WTC11 (cell line): ENCODE data around the gene SMYD1. TPM values are rescaled to one million over a fixed set of nuclear protein-coding genes. Genes with fewer than 3 reads are reported as not detected.

Experiments
- ATAC-seq: fragments of 200-7000 bp; cut with Tn5 transposase; 2 replicates; pipeline ENCODE4 v1.10.0; 2021; ENCODE audit warnings: mild to moderate bottlenecking, moderate library complexity
- CTCF ChIA-PET: fragments of 300-600 bp; sonication (Branson Sonifier 250); formaldehyde crosslinking; loops from one replicate; lab custom pipeline; 2021; ENCODE audit warnings: antibody characterized with exemption; lab: Charles Lee
- POLR2A ChIA-PET: fragments of 350-600 bp; sonication (Branson Sonifier 250); formaldehyde crosslinking; loops from one replicate; lab custom pipeline; 2021; ENCODE audit warnings: antibody characterized with exemption; lab: Charles Lee
- DNase-seq: peaks from one replicate; pipeline ENCODE4 v3.0.0; 2021; ENCODE audit warnings: low spot score
- H3K27ac Mint-ChIP-seq: 2 replicates; pipeline ENCODE4 v1.8.0; 2021; ENCODE audit warnings: mixed read lengths
- H3K27me3 Mint-ChIP-seq: 2 replicates; pipeline ENCODE4 v1.8.0; 2021; ENCODE audit warnings: low read depth, mild to moderate bottlenecking, moderate library complexity, mixed read lengths
- H3K36me3 Mint-ChIP-seq: 2 replicates; pipeline ENCODE4 v1.8.0; 2021; ENCODE audit warnings: mixed read lengths
- H3K4me1 Mint-ChIP-seq: 2 replicates; pipeline ENCODE4 v1.8.0; 2022; ENCODE audit warnings: mixed read lengths
- H3K4me3 Mint-ChIP-seq: 2 replicates; pipeline ENCODE4 v1.8.0; 2021; ENCODE audit warnings: mild to moderate bottlenecking, moderate library complexity, mixed read lengths
- H3K9me3 Mint-ChIP-seq: 2 replicates; pipeline ENCODE4 v1.8.0; 2021; ENCODE audit warnings: mixed read lengths
- AR ChIP-seq: fragments of 250-450 bp; sonication (Bioruptor Pico); IDR thresholded peaks from 2 replicates; pipeline ENCODE4 v1.9.0; 2021; ENCODE audit warnings: mild to moderate bottlenecking
- ATF2 ChIP-seq: sonication (generic); formaldehyde crosslinking; IDR thresholded peaks from 2 replicates; pipeline ENCODE4 v1.8.1; 2022; ENCODE audit warnings: low read depth, missing genetic modification reagents, borderline replicate concordance
- EMX1 ChIP-seq: fragments of 250-450 bp; sonication (Bioruptor Pico); IDR thresholded peaks from 2 replicates; pipeline ENCODE4 v1.8.0; 2021; ENCODE audit warnings: mild to moderate bottlenecking
- FOXK1 ChIP-seq: sonication (generic); formaldehyde crosslinking; IDR thresholded peaks from 2 replicates; pipeline ENCODE4 v1.8.0; 2022; ENCODE audit warnings: mild to moderate bottlenecking, moderate library complexity, missing genetic modification reagents
- GABPB1 ChIP-seq: sonication (generic); formaldehyde crosslinking; IDR thresholded peaks from 2 replicates; pipeline ENCODE4 v1.8.1; 2023; ENCODE audit warnings: mild to moderate bottlenecking, missing genetic modification reagents
- GRHL2 ChIP-seq: fragments of 250-450 bp; sonication (Bioruptor Pico); IDR thresholded peaks from 2 replicates; pipeline ENCODE4 v1.8.0; 2022; ENCODE audit warnings: mild to moderate bottlenecking, moderate library complexity; ENCODE audit not compliant: insufficient replicate concordance, severe bottlenecking
- GTF2I ChIP-seq: fragments of 250-450 bp; sonication (Bioruptor Pico); conservative IDR thresholded peaks from 2 replicates; pipeline ENCODE4 v1.4.0; 2021; ENCODE audit warnings: mild to moderate bottlenecking
- IRF2 ChIP-seq: sonication (generic); formaldehyde crosslinking; IDR thresholded peaks from 2 replicates; pipeline ENCODE4 v1.8.0; 2022; ENCODE audit warnings: low read depth, missing genetic modification reagents, borderline replicate concordance
- MAX ChIP-seq: sonication (generic); formaldehyde crosslinking; IDR thresholded peaks from 2 replicates; pipeline ENCODE4 v1.8.0; 2022; ENCODE audit warnings: mild to moderate bottlenecking, missing genetic modification reagents
- MXD4 ChIP-seq: fragments of 250-450 bp; sonication (Bioruptor Pico); IDR thresholded peaks from 2 replicates; pipeline ENCODE4 v1.8.0; 2021; ENCODE audit warnings: mild to moderate bottlenecking, moderate library complexity, borderline replicate concordance
- NFYB ChIP-seq: sonication (generic); formaldehyde crosslinking; conservative IDR thresholded peaks from 2 replicates; pipeline ENCODE4 v1.8.0; 2022; ENCODE audit warnings: low read depth, missing genetic modification reagents
- NR2C2 ChIP-seq: sonication (generic); formaldehyde crosslinking; IDR thresholded peaks from 2 replicates; pipeline ENCODE4 v1.8.0; 2022; ENCODE audit warnings: mild to moderate bottlenecking, missing genetic modification reagents
- SP1 ChIP-seq: sonication (generic); formaldehyde crosslinking; conservative IDR thresholded peaks from 2 replicates; pipeline ENCODE4 v1.8.1; 2022; ENCODE audit warnings: missing genetic modification reagents
- STAT6 ChIP-seq: sonication (generic); formaldehyde crosslinking; conservative IDR thresholded peaks from 2 replicates; pipeline ENCODE4 v1.8.1; 2023; ENCODE audit warnings: mild to moderate bottlenecking, low read depth, missing genetic modification reagents, moderate library complexity
- TP53 ChIP-seq: sonication (generic); formaldehyde crosslinking; IDR thresholded peaks from 2 replicates; pipeline ENCODE4 v1.8.1; 2023; ENCODE audit warnings: mild to moderate bottlenecking, missing genetic modification reagents
- ZMAT4 ChIP-seq: fragments of 250-450 bp; sonication (Bioruptor Pico); IDR thresholded peaks from 2 replicates; pipeline ENCODE4 v1.9.0; 2021; ENCODE audit warnings: mild to moderate bottlenecking
- ZNF121 ChIP-seq: sonication (generic); formaldehyde crosslinking; IDR thresholded peaks from 2 replicates; pipeline ENCODE4 v1.8.0; 2023; ENCODE audit warnings: missing genetic modification reagents
- ZNF232 ChIP-seq: sonication (generic); formaldehyde crosslinking; IDR thresholded peaks from 2 replicates; pipeline ENCODE4 v1.8.0; 2022; ENCODE audit warnings: mild to moderate bottlenecking, missing genetic modification reagents
- ZNF317 ChIP-seq: sonication (generic); formaldehyde crosslinking; IDR thresholded peaks from 2 replicates; pipeline ENCODE4 v1.8.1; 2023; ENCODE audit warnings: low read depth, mild to moderate bottlenecking, moderate library complexity, missing genetic modification reagents, borderline replicate concordance
- ZNF416 ChIP-seq: fragments of 250-450 bp; sonication (Bioruptor Pico); IDR thresholded peaks from 2 replicates; pipeline ENCODE4 v1.9.0; 2021; ENCODE audit warnings: mild to moderate bottlenecking, inconsistent platforms
- ZNF423 ChIP-seq: fragments of 250-450 bp; sonication (Bioruptor Pico); IDR thresholded peaks from 2 replicates; pipeline ENCODE4 v2.1.2; 2022; ENCODE audit warnings: mild to moderate bottlenecking, moderate library complexity
- total RNA-seq: library from RNA; stranded (reverse); gene quantifications from 3 replicates; pipeline ENCODE4 v1.2.3, GENCODE V29; 2021

Gene SMYD1
- total RNA-seq, 1 experiment from 2014 or later: not detected

- TF ChIP-seq MXD4 (CRISPR knock-in tag): no peak
- TF ChIP-seq, all 79 proteins: peak for 0
- peak overlapping the region; percentile 98 for H3K4me3 Mint-ChIP-seq
- no peaks in the 10 kb centered on the region for H3K27me3 Mint-ChIP-seq
- POLR2A ChIA-PET: interaction anchor here (1.0 kb wide), 1 partner anchor 37 kb away, joined by 3 read pairs; no protein-coding TSS in a partner anchor
- H3K36me3 Mint-ChIP-seq: peaks cover 3% of the 10 kb centered on the region; the same call in 1 of the 2 replicates
- DNase-seq (no peak), ATAC-seq (no peak)
- no peaks in the 10 kb centered on the region for H3K9me3 Mint-ChIP-seq
- H3K27ac Mint-ChIP-seq: peak overlapping the region; percentile 94; the same call in 1 of the 2 replicates
- H3K4me1 Mint-ChIP-seq: peaks cover 26% of the 10 kb centered on the region
- CTCF ChIA-PET: interaction anchor here (0.6 to 1.5 kb wide), 2 partner anchors 29 to 106 kb away, joined by 4 to 7 read pairs; no protein-coding TSS in a partner anchor
These were observed 13.5 kb upstream of the SMYD1 start for GRCh38 chr2:88053934-88054781.

- POLR2A ChIA-PET: interaction anchor here (0.5 to 1.0 kb wide), 2 partner anchors 26 to 38 kb away, joined by 3 to 5 read pairs; no protein-coding TSS in a partner anchor
- DNase-seq: no peak
- H3K9me3 Mint-ChIP-seq: no peaks in the 10 kb centered on the region
- TF ChIP-seq STAT6 (CRISPR knock-in tag) (no peak), ZNF416 (no peak), SP1 (no peak), GTF2I (CRISPR knock-in tag) (0 out of 2 replicates have a peak, but pooled peaks have one; percentile 33)
- TF ChIP-seq, all 79 proteins: peak for 1
- ATAC-seq: peak; percentile 6
- Mint-ChIP-seq H3K27ac (peak overlapping the region; percentile 94), H3K36me3 (peaks cover 3% of the 10 kb centered on the region; the same call in 1 of the 2 replicates), H3K4me3 (peak overlapping the region; percentile 98), H3K4me1 (peaks cover 26% of the 10 kb centered on the region), H3K27me3 (no peaks in the 10 kb centered on the region)
- CTCF ChIA-PET: interaction anchor here (0.6 to 1.5 kb wide), 2 partner anchors 30 to 105 kb away, joined by 4 to 7 read pairs; no protein-coding TSS in a partner anchor
These were observed 12.7 kb upstream of the SMYD1 start for GRCh38 chr2:88054782-88055370.

- Mint-ChIP-seq H3K4me3 (peak within 1 kb of the TSS; percentile 98), H3K4me1 (peaks cover 27% of the 10 kb centered on the region), H3K9me3 (no peaks in the 10 kb centered on the region), H3K27me3 (no peaks in the 10 kb centered on the region), H3K36me3 (peaks cover 3% of the 10 kb centered on the region; the same call in 1 of the 2 replicates), H3K27ac (peak within 1 kb of the TSS; percentile 94)
- POLR2A ChIA-PET: interaction anchor here (1.0 kb wide), 1 partner anchor 39 kb away, joined by 3 read pairs; no protein-coding TSS in a partner anchor
- peak; percentile 93 for DNase-seq
- CTCF ChIA-PET: interaction anchor here (1.5 kb wide), 1 partner anchor 104 kb away, joined by 7 read pairs; no protein-coding TSS in a partner anchor
- peak; percentile 91 for ATAC-seq
- TF ChIP-seq AR: no peak
- TF ChIP-seq MAX (CRISPR knock-in tag): peak; percentile 56; the same call in 1 of the 2 replicates
- 0 out of 2 replicates have a peak, but pooled peaks have one; percentile 40 for TF ChIP-seq ZNF232
- no peak for TF ChIP-seq TP53 (CRISPR knock-in tag)
- no peak for TF ChIP-seq ZNF317
- no peak for TF ChIP-seq ATF2 (CRISPR knock-in tag)
- TF ChIP-seq NFYB: no peak
- no peak for TF ChIP-seq EMX1
- TF ChIP-seq ZNF121: 0 out of 2 replicates have a peak, but pooled peaks have one; percentile 24
- peak; percentile 45; the same call in 1 of the 2 replicates for TF ChIP-seq FOXK1 (CRISPR knock-in tag)
- TF ChIP-seq NR2C2 (CRISPR knock-in tag): no peak; the same call in 1 of the 2 replicates
- TF ChIP-seq ZNF423 (CRISPR knock-in tag): no peak
- peak; percentile 38; the same call in 1 of the 2 replicates for TF ChIP-seq GABPB1 (CRISPR knock-in tag)
- no peak for TF ChIP-seq IRF2 (CRISPR knock-in tag)
- TF ChIP-seq ZMAT4: no peak
- no peak for TF ChIP-seq GRHL2
These were observed 12.1 kb upstream of the SMYD1 start, which contains the start of gene KRCC1 for GRCh38 chr2:88055371-88056128. TSS of gene KRCC1 (minus strand) at chr2:88055783. CDS start at chr2:88028563, 27,220 bp downstream.
